ENCODE data around the gene MBD3.

MBD3 gene

DNA sequence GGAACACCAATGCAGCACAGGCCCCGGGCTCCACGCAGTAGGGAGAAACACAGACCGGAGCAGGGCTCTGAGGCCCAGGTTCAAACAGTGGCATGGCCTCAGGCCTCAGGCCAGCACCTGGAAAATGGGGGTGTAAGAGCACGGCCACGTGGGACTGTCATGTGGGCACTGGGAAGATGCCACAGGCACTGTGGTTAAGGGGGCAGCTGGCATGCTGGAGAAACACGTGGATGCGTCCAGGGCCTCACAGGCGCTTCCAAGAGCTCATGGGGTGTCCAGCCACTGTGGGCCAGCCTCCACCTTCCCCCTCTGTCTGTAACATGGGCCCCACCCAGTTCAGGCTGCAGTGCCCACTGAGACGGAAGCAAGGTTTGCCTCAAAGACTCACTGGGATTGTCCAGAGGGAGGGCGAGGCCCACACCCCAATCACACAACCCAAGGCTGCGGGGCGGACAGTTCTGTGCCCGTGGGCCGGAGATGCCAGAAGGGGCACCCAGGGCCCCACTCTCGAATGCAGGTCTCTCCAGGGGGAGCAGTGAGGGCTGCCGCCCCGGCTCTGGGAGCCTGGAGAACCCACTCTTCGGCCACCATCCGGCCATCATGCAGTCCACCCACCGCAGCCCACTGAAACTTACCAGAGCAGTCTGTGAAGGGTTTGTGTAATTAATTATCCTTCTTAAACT, 6.3 kb upstream of the MBD3 start:
- FAIRE-seq: no peak
- no peak for DNase-seq (ENCODE audit: low spot score)

- DNase-seq (ENCODE audit: low spot score): no peak
- no peak for FAIRE-seq
Measured at GRCh38 chr19:1593501-1593772, 772 bp upstream of the MBD3 start.

GRCh38 chr19:1592024-1592754, 476 bp downstream of the MBD3 start:
- DNase-seq (ENCODE audit: low spot score) (peak; percentile 93), FAIRE-seq (peak; percentile 70)

GRCh38 chr19:1591421-1592023, 1.1 kb downstream of the MBD3 start:
- FAIRE-seq (no peak), DNase-seq (ENCODE audit: low spot score) (no peak)

DNA sequence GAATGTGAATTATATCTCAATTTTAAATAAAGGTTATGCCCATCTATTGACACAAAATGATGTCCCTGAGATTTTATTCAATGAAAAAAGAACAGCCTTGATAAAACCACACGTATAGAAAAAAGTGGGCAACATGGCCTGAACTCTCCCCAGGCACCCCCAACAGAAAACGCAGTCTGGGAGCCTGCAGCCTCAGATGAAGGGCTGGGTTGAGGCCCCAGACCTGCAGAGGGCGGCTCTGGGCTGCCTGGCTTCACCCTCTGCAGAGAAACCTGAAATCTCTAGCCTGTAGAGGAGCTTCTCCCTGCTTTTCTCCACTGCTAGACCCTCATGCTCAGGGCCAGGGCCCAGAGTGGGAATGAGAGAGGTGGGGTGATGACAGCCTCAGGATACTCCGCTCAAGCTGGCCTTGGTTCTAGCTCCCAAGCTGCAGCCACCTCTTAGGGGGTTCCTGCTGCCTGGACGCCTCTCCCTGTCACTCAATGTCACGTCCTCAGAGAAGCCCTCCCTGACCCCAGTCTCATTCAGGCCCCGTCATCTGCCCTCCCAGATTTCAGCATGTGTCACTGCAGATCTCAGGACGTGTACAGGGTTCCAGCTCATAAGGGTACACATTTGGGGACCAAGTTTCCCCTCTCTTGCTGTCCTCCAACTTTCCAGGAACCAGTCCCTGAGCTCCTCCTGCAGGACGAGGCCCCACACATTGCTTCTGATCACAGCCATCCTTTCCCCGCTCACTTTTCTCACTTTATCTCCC, 1.8 kb downstream of the MBD3 start:
- DNase-seq (ENCODE audit: low spot score) (no peak), FAIRE-seq (no peak)

- FAIRE-seq (no peak), DNase-seq (ENCODE audit: low spot score) (no peak)
Measured at GRCh38 chr19:1587872-1588271, 4.8 kb downstream of the MBD3 start.

- FAIRE-seq: no peak
Measured at GRCh38 chr19:1585243-1585580, 7.5 kb downstream of the MBD3 start.

GRCh38 chr19:1584500-1585242, 8.0 kb downstream of the MBD3 start:
- FAIRE-seq (no peak), DNase-seq (ENCODE audit: low spot score) (no peak)

More at GRCh38 chr19:1585243-1585580, 7.5 kb downstream of the MBD3 start:
- no peak for DNase-seq (ENCODE audit: low spot score)

GRCh38 chr19:1582201-1582600, 10.5 kb downstream of the MBD3 start:
- no peak for DNase-seq (ENCODE audit: low spot score)
- FAIRE-seq: no peak

DNA sequence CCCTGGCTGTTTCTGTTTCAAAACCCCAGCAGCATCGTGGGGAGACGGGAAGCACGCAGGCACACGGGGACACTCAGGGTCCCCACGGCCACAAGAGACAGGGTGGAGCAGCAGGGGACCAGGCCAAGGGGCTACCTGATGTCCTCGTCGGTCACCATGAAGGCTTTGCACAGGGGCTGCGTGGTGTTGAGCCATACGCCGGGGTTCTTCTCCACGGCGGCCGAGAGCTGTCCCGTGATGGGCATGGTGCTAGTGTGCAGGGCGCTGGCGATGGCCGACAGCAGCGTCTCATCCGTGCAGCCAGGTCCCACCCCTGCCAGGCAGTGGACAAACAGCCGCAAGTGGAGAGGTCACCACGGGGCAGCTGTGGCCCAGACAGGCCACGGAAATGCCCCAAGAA, 11.7 kb downstream of the MBD3 start:
- no peak for FAIRE-seq
- no peak for DNase-seq (ENCODE audit: low spot score)

DNA sequence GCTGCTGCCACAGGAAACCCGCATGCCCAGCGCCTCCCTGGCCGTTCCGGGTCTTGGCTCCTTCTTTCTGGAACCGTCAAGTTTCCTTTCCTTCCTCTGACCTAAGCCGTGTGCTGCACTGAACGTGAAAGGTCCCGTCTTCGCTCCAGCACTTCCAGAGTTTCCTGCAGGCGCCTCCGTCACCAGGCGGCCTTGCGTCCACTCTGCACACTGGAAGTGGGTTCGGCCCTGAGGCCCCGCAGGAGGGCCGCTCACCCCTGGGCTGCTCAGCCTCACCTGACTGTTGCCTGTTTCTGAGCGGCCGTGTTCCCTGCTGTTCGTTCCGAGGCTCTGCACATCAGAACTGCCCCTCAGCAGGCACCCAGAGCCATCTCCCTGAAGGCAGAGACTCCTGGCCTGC, 12.3 kb downstream of the MBD3 start:
- no peak for FAIRE-seq
- no peak for DNase-seq (ENCODE audit: low spot score)

DNA sequence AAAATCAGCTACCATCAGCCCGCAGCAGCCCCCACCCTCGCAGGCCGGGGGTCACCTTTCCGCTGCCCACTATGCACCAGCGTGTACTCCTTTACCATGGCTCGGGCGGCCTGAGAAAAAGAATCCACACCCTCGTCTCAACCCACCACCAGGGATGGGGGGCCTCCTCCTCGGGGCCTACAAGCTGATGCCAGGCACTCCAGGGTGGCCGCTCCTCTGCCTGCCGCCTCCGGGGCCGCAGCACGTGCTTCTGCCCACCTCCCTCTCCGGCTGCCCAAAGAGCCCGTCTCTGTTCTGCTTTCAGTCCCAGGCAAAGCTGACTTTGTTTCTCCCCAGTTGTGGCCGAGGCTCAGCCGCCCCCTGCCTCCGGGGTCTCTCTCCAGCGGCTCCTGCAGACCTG, 13.4 kb downstream of the MBD3 start:
- FAIRE-seq: no peak

GRCh38 chr19:1577929-1578618, 14.6 kb downstream of the MBD3 start:
- no peak for DNase-seq (ENCODE audit: low spot score)
- no peak for FAIRE-seq

More for the DNA sequence above, 13.4 kb downstream of the MBD3 start:
- DNase-seq (ENCODE audit: low spot score): no peak

- FAIRE-seq (no peak), DNase-seq (ENCODE audit: low spot score) (no peak)
Measured at GRCh38 chr19:1577090-1577928, 15.4 kb downstream of the MBD3 start.

GRCh38 chr19:1576242-1577089, 16.2 kb downstream of the MBD3 start:
- DNase-seq (ENCODE audit: low spot score) (no peak), FAIRE-seq (no peak)

- FAIRE-seq: no peak
- no peak for DNase-seq (ENCODE audit: low spot score)
Measured at GRCh38 chr19:1575323-1576241, 17.1 kb downstream of the MBD3 start.

- no peak for DNase-seq (ENCODE audit: low spot score)
- FAIRE-seq: no peak
Measured at GRCh38 chr19:1574354-1575136, 18.1 kb downstream of the MBD3 start.

Data from urothelium cell line (cell line).